Left ventricle myocardium superior (tissue), 1 donor: ENCODE results near the gene ZFPL1. TPM values are rescaled to one million over a fixed set of nuclear protein-coding genes. Genes with fewer than 3 reads are reported as not detected.

Source experiments
- ATAC-seq: fragments of 200-7000 bp; cut with Tn5 transposase; one replicate; pipeline ENCODE4 v1.9.1; 2020; ENCODE audit warnings: mild to moderate bottlenecking, moderate library complexity
- DNase-seq: peaks from one replicate; pipeline ENCODE4 v3.0.0-alpha.2; 2020
- intact Hi-C: fragments of 100-400 bp; cut with micrococcal nuclease; formaldehyde crosslinking; loops from one replicate; pipeline ENCODE4 v1.11.0; 2022
- total RNA-seq: library from RNA; stranded (reverse); fragmentation: NEBNext Ultra II Directional; extraction: Animal tissue kit (Norgen Biotek cat#: 25700); gene quantifications from one replicate; pipeline ENCODE4 v1.2.1, GENCODE V29; 2021
- donor health status: DM: no; HTN: yes; CAD: no; lungs with severe emphysema.

ZFPL1 gene
- total RNA-seq, 1 donor from 2014 or later: 23.7 TPM

DNA sequence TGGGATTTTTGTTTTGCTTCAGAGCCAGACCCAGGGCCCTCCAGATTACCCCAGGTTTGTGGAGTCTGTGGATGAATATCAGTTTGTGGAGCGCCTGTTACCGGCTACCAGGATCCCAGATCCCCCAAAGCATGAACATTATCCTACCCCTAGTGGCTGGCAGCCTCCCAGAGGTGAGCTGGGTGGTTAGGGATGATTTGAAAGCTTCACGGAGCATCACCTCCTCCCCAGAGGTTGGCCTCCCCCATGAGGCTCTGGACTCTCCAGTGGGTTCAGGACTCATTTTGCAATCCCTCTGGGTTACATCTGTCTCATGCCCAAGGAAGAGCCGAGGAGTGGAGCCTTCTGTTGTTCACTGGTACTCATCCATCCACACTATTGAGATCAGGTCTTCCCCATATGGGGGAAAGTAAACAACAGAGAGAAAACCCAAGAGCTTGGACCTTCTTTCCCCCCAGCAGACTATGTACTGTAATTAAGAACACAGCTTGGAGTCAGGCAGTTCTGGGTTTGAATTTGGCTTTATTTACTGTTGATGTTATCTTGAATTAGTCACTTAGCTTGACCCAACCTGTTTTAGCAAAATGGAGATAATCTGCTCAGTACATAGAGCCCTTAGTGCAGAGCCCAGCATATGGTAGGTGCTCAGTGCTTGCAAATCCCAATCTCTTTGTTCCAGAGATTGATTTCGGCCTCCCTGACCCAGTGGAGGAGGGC, 40.6 kb downstream of the ZFPL1 start:
- intact Hi-C loops: no loop called here
- DNase-seq: no peak
- ATAC-seq: no peak

- ATAC-seq (no peak), DNase-seq (no peak)
- intact Hi-C loops: no loop called here
Observed at GRCh38 chr11:65125197-65126056, 41.4 kb downstream of the ZFPL1 start.

- ATAC-seq (no peak), DNase-seq (no peak)
- intact Hi-C loops: no loop called here
Observed at GRCh38 chr11:65126624-65127274, 42.7 kb downstream of the ZFPL1 start.

DNA sequence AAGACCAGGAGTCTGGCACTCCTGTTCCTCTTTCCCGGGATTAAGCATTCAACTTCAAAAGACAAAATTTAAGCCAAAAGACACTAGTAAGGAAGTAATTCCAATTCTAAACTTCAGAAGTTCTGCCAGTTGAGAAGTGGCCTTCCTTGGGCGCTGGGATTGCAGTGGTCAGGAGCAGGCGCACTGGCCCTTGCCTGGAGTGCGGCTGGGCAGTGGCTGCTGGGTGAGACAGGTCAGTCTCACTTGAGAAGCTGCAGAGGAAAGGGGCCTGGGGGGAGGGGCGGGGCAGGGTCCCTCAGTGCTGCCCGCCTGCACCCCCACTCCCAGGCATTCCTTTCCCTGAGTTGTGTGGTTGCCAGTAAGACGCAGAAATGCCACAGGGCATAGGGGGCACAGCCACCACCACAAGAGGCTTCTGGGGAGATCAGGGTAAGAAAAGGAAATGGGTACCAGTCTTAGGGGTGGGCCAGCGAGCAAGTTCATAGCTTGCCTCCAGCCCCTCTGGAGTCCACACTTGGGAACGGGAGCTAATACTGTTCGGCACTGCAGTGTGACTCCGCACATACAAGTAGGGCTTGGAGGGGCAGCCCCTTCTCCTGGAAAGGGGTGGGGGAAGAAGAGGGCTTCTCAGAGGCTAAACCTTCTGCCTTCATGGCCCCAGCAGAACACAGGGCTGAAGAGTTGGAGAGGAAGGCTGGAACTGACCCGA, 43.6 kb downstream of the ZFPL1 start:
- ATAC-seq (no peak), DNase-seq (no peak)
- intact Hi-C loops: no loop called here

GRCh38 chr11:65128182-65129145, 44.4 kb downstream of the ZFPL1 start:
- DNase-seq (no peak), ATAC-seq (no peak)
- intact Hi-C loops: no loop called here

- ATAC-seq: no peak
- intact Hi-C loops: no loop called here
- no peak for DNase-seq
Observed at GRCh38 chr11:65129649-65130441, 45.8 kb downstream of the ZFPL1 start.

GRCh38 chr11:65130631-65131416, 46.8 kb downstream of the ZFPL1 start:
- DNase-seq (no peak), ATAC-seq (no peak)
- intact Hi-C loops: no loop called here

DNA sequence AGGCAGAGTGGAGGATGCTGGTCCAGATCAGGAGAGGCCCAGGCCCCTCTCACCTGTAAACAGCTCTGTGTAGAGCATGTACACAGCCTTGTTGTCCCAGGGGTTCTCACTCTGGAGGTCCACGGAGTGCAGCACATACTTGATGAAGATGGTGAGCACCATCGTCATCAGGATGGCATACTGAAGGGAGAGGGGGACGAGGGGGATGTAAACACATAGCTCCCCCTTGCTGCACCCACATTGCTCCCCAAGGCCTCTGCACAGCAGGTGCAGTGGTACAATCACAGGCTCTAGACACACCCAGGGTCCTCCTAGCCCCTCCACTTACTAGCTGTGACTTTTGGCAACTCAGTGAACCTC, 47.4 kb downstream of the ZFPL1 start:
- intact Hi-C loops: no loop called here
- DNase-seq: no peak
- no peak for ATAC-seq

- DNase-seq: no peak
- intact Hi-C loops: no loop called here
Observed at GRCh38 chr11:65131895-65132237, 47.8 kb downstream of the ZFPL1 start.

DNA sequence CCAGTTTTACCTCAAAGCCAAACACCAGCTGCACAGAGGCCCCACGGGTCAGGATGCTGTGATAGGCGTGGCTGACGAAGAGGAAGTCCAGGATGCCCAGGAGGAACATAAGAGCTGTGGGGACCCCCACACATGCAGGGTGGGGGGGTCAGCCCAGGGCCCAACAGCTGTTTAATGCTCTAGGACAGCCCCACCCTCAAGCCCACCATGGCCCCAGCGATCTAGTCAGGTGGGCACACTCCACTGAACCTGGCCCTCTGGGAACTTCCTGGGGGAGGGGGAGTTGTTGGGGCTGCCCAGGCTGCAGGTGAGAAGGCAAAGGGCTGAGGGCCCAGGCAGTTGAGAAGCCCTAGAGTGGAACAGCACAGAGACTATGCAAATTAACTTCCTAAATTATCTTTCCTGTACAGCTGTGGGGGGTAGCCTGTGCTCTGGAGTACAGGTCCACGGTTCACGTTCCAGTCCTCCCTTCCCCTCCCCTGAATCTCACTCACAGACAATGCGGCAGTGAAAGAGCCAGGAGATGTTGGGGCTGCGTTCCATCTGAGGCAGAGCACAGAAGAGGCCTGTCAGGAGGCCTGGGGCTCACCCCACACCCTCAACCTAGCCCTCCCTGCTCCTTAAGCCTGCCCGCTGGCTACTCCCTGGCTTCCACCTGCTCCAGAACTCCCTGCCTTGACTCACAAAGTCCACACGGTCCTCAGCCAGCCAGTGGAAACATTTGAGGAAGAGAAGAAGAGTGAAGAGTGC, 48.4 kb downstream of the ZFPL1 start:
- ATAC-seq (no peak), DNase-seq (no peak)
- intact Hi-C loops: no loop called here

More at GRCh38 chr11:65131895-65132237, 47.8 kb downstream of the ZFPL1 start:
- no peak for ATAC-seq

GRCh38 chr11:65132988-65133700, 49.1 kb downstream of the ZFPL1 start:
- DNase-seq: no peak
- intact Hi-C loops: no loop called here
- ATAC-seq: no peak

- DNase-seq: peak; percentile 64
- peak; percentile 0 for ATAC-seq
- intact Hi-C loops: no loop called here
Observed at GRCh38 chr11:65133724-65134123, 49.7 kb downstream of the ZFPL1 start.

DNA sequence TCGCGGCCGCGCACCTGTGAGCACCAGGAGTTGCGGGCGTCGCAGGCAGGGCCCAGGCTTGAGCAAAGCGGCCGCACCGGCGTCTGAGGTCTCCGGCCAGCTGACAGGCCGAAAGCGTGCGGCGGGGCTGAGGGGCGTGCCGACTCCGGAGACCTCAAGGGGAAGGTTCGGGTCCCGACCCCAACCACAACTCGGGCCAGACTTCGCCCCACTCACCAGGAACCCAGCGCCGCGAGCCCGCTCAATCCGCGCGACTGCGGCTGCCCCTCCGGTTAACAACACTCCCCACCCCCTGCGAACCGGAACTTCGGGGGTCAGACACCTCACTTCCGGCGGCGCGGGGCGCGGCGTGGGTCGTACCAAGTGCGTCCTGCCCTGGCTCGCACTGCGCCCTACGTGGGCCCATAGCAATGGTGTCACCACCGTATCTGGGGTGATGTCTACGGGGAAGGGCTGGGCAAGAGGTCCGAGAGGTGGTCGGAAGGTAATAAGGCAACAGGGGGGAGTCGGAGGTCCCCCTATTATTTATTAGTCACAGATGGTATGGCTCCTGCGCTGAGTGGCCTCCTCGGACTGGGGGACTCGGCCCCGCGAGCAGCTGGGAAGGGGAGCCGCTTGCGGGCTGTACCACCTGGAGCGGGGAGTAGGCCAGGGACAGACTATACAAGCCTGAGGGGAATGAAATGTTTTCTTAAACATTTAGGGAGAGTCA, 50.4 kb downstream of the ZFPL1 start, which contains the start of gene SYVN1:
TSS of gene SYVN1 (minus strand) at position 280 of the 712 bp plus-strand sequence. CDS start 918 bp downstream, outside the sequence.
- peak; percentile 95 for DNase-seq
- intact Hi-C loops: no loop called here
- ATAC-seq: peak; percentile 92

DNA sequence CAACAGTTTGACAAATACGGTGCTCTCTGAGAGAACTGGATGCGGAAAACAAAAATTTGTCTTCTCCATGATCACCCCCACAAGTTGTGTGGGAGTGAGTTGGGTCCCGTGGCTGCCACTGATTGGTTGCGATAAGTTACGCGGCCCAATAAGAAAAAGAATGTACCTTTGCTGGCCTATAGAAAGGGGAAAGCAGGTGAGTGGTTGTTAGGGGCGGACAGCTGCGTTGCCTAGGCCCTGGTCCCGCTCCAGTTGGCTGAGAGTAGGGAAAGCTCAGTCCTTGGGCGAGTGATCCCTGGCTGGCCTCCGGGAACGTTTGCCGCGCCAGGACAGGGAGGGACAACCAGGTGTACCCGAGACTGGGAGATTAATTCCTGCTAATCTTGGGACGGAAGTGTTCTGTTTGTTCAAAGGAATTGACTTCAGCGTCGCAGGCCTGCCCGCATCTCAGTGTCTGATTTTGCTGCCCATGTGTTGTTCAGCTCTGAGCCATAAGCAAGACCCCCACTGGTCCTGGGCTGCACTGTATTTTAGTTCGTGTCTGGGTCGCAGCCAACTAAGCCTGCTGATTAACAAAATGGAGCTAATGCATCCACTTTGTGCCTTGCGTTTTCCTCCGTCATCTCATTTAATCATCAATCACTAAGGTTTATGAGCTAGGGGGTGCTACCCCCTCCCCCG, 51.1 kb downstream of the ZFPL1 start:
- intact Hi-C loops: no loop called here
- ATAC-seq (peak; percentile 90), DNase-seq (peak; percentile 92)
